SU-DHL-6 (cell line): ENCODE data around the gene MYL2.

Experiments
- H2AFZ ChIP-seq: fragments of 200-600 bp; sonication (generic); 2 replicates; pipeline ENCODE4 v1.6.1; 2014; ENCODE audit warnings: low read depth, mild to moderate bottlenecking, moderate library complexity, mixed read lengths, antibody characterized with exemption, low read length; ENCODE audit not compliant: severe bottlenecking
- H3F3A ChIP-seq: fragments of 200-600 bp; shearing (Covaris generic); 2 replicates; pipeline ENCODE4 v1.6.0; 2016; ENCODE audit warnings: antibody characterized with exemption, mild to moderate bottlenecking; ENCODE audit not compliant: insufficient read depth
- H3K27ac ChIP-seq: fragments of 200-600 bp; sonication (generic); 2 replicates; pipeline ENCODE4 v1.5.1; 2016; ENCODE audit warnings: low read depth, mild to moderate bottlenecking, low read length, moderate library complexity, mixed read lengths
- H3K27me3 ChIP-seq: fragments of 200-600 bp; sonication (generic), shearing (Covaris generic); 2 replicates; pipeline ENCODE4 v1.6.0; 2014; ENCODE audit warnings: mild to moderate bottlenecking, low read length
- H3K36me3 ChIP-seq: fragments of 200-600 bp; sonication (generic); 2 replicates; pipeline ENCODE4 v1.6.1; 2014; ENCODE audit warnings: mild to moderate bottlenecking, low read length, mixed read lengths
- H3K4me2 ChIP-seq: fragments of 300-600, 200-600 bp; shearing (Covaris generic), sonication (generic); 2 replicates; pipeline ENCODE4 v1.6.0; 2014; ENCODE audit warnings: low read length, low read depth, mild to moderate bottlenecking; ENCODE audit not compliant: poor library complexity, severe bottlenecking
- H3K4me3 ChIP-seq: fragments of 200-600 bp; sonication (generic); 2 replicates; pipeline ENCODE4 v1.5.1; 2014; ENCODE audit warnings: antibody characterized with exemption, low read length, mild to moderate bottlenecking, mixed read lengths; ENCODE audit not compliant: insufficient read depth, poor library complexity, severe bottlenecking
- H3K79me2 ChIP-seq: fragments of 200-600 bp; sonication (generic); 2 replicates; pipeline ENCODE4 v1.6.1; 2014; ENCODE audit warnings: mild to moderate bottlenecking, low read length, moderate library complexity; ENCODE audit not compliant: insufficient read depth
- H3K9ac ChIP-seq: fragments of 200-600 bp; sonication (generic); 2 replicates; pipeline ENCODE4 v1.7.0; 2014; ENCODE audit warnings: mild to moderate bottlenecking, low read length
- H3K9me2 ChIP-seq: fragments of 200-600 bp; sonication (generic); replicated peaks from 2 replicates; pipeline ENCODE4 v1.6.1; 2014; ENCODE audit warnings: low read length; ENCODE audit not compliant: insufficient read depth
- H3K9me3 ChIP-seq: fragments of 200-600 bp; sonication (generic); 2 replicates; pipeline ENCODE4 v1.6.1; 2014; ENCODE audit warnings: low read length, mixed read lengths; ENCODE audit not compliant: insufficient read depth
- H4K20me1 ChIP-seq: fragments of 200-600 bp; sonication (generic); 2 replicates; pipeline ENCODE4 v1.6.1; 2014; ENCODE audit warnings: low read depth, mild to moderate bottlenecking, antibody characterized with exemption, low read length, moderate library complexity, mixed read lengths
- EZH2phosphoT487 ChIP-seq: fragments of 200-600 bp; sonication (generic), shearing (Covaris generic); conservative IDR thresholded peaks from 2 replicates; pipeline ENCODE4 v1.6.1; 2018; ENCODE audit warnings: mild to moderate bottlenecking, antibody characterized with exemption, low read length, moderate library complexity, mixed read lengths
- TF ChIP-seq, protein P1 (sequence below): fragments of 200-600 bp; sonication (generic); IDR thresholded peaks from one replicate; pipeline ENCODE4 v1.5.1; 2017; ENCODE audit warnings: antibody characterized with exemption, mild to moderate bottlenecking, low read length, moderate library complexity; ENCODE audit not compliant: insufficient read depth, poor library complexity, severe bottlenecking

MYL2 gene

GRCh38 chr12:110920324-110920910 lies at the start of gene MYL2:
Gene MYL2, minus strand, starts transcription at chr12:110920579. Its CDS starts 50 bp downstream, at chr12:110920529.
- no peaks in the 10 kb centered on the region for H3K9me2 ChIP-seq
- H4K20me1 ChIP-seq, result no peaks in the 10 kb centered on the region
- no peak within 1 kb of the TSS for H3K4me2 ChIP-seq
- no peak within 1 kb of the TSS for H3K27ac ChIP-seq
- H3K27me3 ChIP-seq, result no peaks in the 10 kb centered on the region
- no peak within 1 kb of the TSS for H3K4me3 ChIP-seq
- TF ChIP-seq EZH2phosphoT487, result no peak
- TF ChIP-seq, protein P1, sequence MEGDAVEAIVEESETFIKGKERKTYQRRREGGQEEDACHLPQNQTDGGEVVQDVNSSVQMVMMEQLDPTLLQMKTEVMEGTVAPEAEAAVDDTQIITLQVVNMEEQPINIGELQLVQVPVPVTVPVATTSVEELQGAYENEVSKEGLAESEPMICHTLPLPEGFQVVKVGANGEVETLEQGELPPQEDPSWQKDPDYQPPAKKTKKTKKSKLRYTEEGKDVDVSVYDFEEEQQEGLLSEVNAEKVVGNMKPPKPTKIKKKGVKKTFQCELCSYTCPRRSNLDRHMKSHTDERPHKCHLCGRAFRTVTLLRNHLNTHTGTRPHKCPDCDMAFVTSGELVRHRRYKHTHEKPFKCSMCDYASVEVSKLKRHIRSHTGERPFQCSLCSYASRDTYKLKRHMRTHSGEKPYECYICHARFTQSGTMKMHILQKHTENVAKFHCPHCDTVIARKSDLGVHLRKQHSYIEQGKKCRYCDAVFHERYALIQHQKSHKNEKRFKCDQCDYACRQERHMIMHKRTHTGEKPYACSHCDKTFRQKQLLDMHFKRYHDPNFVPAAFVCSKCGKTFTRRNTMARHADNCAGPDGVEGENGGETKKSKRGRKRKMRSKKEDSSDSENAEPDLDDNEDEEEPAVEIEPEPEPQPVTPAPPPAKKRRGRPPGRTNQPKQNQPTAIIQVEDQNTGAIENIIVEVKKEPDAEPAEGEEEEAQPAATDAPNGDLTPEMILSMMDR, result no peak
- H3K9me3 ChIP-seq, result no peaks in the 10 kb centered on the region
- no peak within 1 kb of the TSS for H3K9ac ChIP-seq
- H3K36me3 ChIP-seq, result no peaks in the 10 kb centered on the region
- H3K79me2 ChIP-seq, result no peaks in the 10 kb centered on the region
- no peak within 1 kb of the TSS for H2AFZ ChIP-seq
- no peaks in the 10 kb centered on the region for H3F3A ChIP-seq

GRCh38 chr12:110966081-110966760 lies 45.8 kb upstream of the MYL2 start:
- no peaks in the 10 kb centered on the region for H3F3A ChIP-seq
- no peaks in the 10 kb centered on the region for H3K9me3 ChIP-seq
- no peak overlapping the region for H3K4me3 ChIP-seq
- no peak overlapping the region for H2AFZ ChIP-seq
- no peaks in the 10 kb centered on the region for H3K27me3 ChIP-seq
- TF ChIP-seq, protein P1, result no peak
- TF ChIP-seq EZH2phosphoT487, result no peak
- no peak overlapping the region for H3K9ac ChIP-seq
- H3K79me2 ChIP-seq, result no peaks in the 10 kb centered on the region
- no peak overlapping the region for H3K27ac ChIP-seq
- no peaks in the 10 kb centered on the region for H3K36me3 ChIP-seq
- no peaks in the 10 kb centered on the region for H4K20me1 ChIP-seq
- H3K4me2 ChIP-seq, result no peak overlapping the region
- H3K9me2 ChIP-seq, result no peaks in the 10 kb centered on the region

GRCh38 chr12:110965574-110965973 lies 45.2 kb upstream of the MYL2 start:
- Histone ChIP-seq H3K36me3 (no peaks in the 10 kb centered on the region), H3K27ac (no peak overlapping the region), H4K20me1 (no peaks in the 10 kb centered on the region), H3K9ac (no peak overlapping the region), H2AFZ (no peak overlapping the region), H3K79me2 (no peaks in the 10 kb centered on the region), H3K9me3 (no peaks in the 10 kb centered on the region), H3K4me2 (no peak overlapping the region), H3K4me3 (no peak overlapping the region), H3F3A (no peaks in the 10 kb centered on the region), H3K9me2 (no peaks in the 10 kb centered on the region), H3K27me3 (no peaks in the 10 kb centered on the region)
- no peak for TF ChIP-seq EZH2phosphoT487
- TF ChIP-seq, protein P1, result no peak
